Measurements from ENCODE around the gene SLC13A3.

The SLC13A3 gene

DNA sequence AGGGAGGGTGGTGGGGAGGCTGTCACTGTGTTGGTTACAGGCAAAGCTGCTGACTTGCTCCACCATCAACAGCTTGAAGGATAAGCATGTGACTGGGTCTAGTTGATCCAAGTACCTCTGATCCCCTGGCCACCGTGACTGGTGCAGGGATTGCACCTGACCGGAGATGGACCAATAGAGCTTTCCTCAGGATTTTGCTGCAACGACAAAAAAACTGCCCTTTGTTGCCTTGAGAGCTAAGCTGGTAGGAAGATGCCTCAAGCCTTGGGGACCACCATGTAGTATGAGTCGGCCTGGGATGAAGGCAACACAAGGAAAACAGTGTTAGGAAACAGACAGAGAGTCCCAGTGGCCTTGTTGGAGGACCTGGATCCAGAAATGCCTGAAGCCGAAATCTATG, 102.6 kb downstream of the SLC13A3 start:
- no peaks in the 10 kb centered on the region for H3K9me3 ChIP-seq (ENCODE audit: insufficient read depth, low read length)
- H3K27me3 ChIP-seq (ENCODE audit: low read length), result no peaks in the 10 kb centered on the region
- H3K4me3 ChIP-seq (ENCODE audit: insufficient read depth, low read length, poor library complexity, severe bottlenecking), result no peak overlapping the region
- no peak overlapping the region for H3K9ac ChIP-seq (ENCODE audit: low read length)
- TF ChIP-seq, protein P1, sequence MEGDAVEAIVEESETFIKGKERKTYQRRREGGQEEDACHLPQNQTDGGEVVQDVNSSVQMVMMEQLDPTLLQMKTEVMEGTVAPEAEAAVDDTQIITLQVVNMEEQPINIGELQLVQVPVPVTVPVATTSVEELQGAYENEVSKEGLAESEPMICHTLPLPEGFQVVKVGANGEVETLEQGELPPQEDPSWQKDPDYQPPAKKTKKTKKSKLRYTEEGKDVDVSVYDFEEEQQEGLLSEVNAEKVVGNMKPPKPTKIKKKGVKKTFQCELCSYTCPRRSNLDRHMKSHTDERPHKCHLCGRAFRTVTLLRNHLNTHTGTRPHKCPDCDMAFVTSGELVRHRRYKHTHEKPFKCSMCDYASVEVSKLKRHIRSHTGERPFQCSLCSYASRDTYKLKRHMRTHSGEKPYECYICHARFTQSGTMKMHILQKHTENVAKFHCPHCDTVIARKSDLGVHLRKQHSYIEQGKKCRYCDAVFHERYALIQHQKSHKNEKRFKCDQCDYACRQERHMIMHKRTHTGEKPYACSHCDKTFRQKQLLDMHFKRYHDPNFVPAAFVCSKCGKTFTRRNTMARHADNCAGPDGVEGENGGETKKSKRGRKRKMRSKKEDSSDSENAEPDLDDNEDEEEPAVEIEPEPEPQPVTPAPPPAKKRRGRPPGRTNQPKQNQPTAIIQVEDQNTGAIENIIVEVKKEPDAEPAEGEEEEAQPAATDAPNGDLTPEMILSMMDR (IDR thresholded peaks at IDR 0.05; ENCODE audit: insufficient read depth, low read length, poor library complexity, severe bottlenecking), result no peak
- no peak for TF ChIP-seq EZH2phosphoT487 (conservative IDR thresholded peaks at IDR 0.05; ENCODE audit: low read length)
- no peak overlapping the region for H2AFZ ChIP-seq (ENCODE audit: low read depth, low read length, severe bottlenecking)
- H4K20me1 ChIP-seq (ENCODE audit: low read depth, low read length), result no peaks in the 10 kb centered on the region
- no peak overlapping the region for H3K4me2 ChIP-seq (ENCODE audit: low read depth, low read length, poor library complexity, severe bottlenecking)
- H3K27ac ChIP-seq (ENCODE audit: low read depth, low read length), result no peak overlapping the region
- H3F3A ChIP-seq (ENCODE audit: insufficient read depth), result no peaks in the 10 kb centered on the region
- H3K36me3 ChIP-seq (ENCODE audit: low read length), result no peaks in the 10 kb centered on the region
- H3K9me2 ChIP-seq (replicated peaks; ENCODE audit: insufficient read depth, low read length), result no peaks in the 10 kb centered on the region
- H3K79me2 ChIP-seq (ENCODE audit: insufficient read depth, low read length), result no peaks in the 10 kb centered on the region

DNA sequence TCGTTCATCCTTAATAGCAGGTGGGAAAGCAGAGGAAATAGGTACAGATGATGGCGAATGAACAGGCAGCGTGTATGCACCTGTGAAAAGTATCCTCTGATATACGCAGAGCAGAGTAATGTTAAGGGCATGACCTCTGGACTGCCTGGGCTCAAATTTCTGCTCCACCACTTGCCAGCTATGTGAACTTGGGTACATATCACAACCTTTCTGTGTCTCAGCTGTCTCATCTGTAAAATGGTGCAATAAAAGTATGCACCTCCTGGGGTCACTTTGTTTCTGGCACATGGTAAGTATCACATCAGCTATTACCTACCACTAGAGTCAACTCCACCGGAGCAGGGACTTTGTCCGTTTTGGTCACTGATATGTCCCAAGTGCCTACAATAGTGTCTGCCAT, 103.3 kb downstream of the SLC13A3 start:
- no peaks in the 10 kb centered on the region for H4K20me1 ChIP-seq (ENCODE audit: low read depth, low read length)
- no peak overlapping the region for H3K4me2 ChIP-seq (ENCODE audit: low read depth, low read length, poor library complexity, severe bottlenecking)
- no peaks in the 10 kb centered on the region for H3K9me2 ChIP-seq (replicated peaks; ENCODE audit: insufficient read depth, low read length)
- no peak for TF ChIP-seq EZH2phosphoT487 (conservative IDR thresholded peaks at IDR 0.05; ENCODE audit: low read length)
- TF ChIP-seq, protein P1 (IDR thresholded peaks at IDR 0.05; ENCODE audit: insufficient read depth, low read length, poor library complexity, severe bottlenecking), result no peak
- no peaks in the 10 kb centered on the region for H3F3A ChIP-seq (ENCODE audit: insufficient read depth)
- no peak overlapping the region for H3K9ac ChIP-seq (ENCODE audit: low read length)
- no peaks in the 10 kb centered on the region for H3K27me3 ChIP-seq (ENCODE audit: low read length)
- H3K36me3 ChIP-seq (ENCODE audit: low read length), result no peaks in the 10 kb centered on the region
- no peak overlapping the region for H3K4me3 ChIP-seq (ENCODE audit: insufficient read depth, low read length, poor library complexity, severe bottlenecking)
- no peak overlapping the region for H3K27ac ChIP-seq (ENCODE audit: low read depth, low read length)
- H3K9me3 ChIP-seq (ENCODE audit: insufficient read depth, low read length), result no peaks in the 10 kb centered on the region
- H2AFZ ChIP-seq (ENCODE audit: low read depth, low read length, severe bottlenecking), result no peak overlapping the region
- no peaks in the 10 kb centered on the region for H3K79me2 ChIP-seq (ENCODE audit: insufficient read depth, low read length)

DNA sequence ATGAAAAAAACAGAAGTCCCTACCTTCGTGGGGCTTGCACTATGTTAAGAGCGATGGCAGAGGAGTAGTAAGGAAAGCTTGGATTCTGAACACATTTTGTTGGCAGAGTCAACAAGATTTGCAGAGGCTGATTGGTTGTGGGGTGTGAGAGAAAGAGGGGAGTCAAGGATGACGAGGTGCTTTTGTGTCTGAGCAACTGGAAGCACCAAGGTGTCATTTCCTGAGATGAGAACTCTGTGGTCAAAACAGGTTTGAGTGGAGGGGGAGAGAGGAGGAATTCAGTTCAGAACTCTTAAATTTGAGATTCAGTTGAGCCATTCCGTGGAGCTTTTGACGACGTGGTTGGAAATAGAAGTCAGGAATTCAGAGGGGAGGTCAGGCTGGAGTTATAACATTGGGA, 104.3 kb downstream of the SLC13A3 start:
- Histone ChIP-seq H3K9me2 (replicated peaks; ENCODE audit: insufficient read depth, low read length) (no peaks in the 10 kb centered on the region), H3K9me3 (ENCODE audit: insufficient read depth, low read length) (no peaks in the 10 kb centered on the region), H3K9ac (ENCODE audit: low read length) (no peak overlapping the region), H3K27me3 (ENCODE audit: low read length) (no peaks in the 10 kb centered on the region), H3K36me3 (ENCODE audit: low read length) (no peaks in the 10 kb centered on the region), H3K4me3 (ENCODE audit: insufficient read depth, low read length, poor library complexity, severe bottlenecking) (no peak overlapping the region), H3F3A (ENCODE audit: insufficient read depth) (no peaks in the 10 kb centered on the region), H2AFZ (ENCODE audit: low read depth, low read length, severe bottlenecking) (no peak overlapping the region), H3K4me2 (ENCODE audit: low read depth, low read length, poor library complexity, severe bottlenecking) (no peak overlapping the region), H3K79me2 (ENCODE audit: insufficient read depth, low read length) (no peaks in the 10 kb centered on the region), H4K20me1 (ENCODE audit: low read depth, low read length) (no peaks in the 10 kb centered on the region), H3K27ac (ENCODE audit: low read depth, low read length) (no peak overlapping the region)
- TF ChIP-seq, protein P1 (IDR thresholded peaks at IDR 0.05; ENCODE audit: insufficient read depth, low read length, poor library complexity, severe bottlenecking), result no peak
- no peak for TF ChIP-seq EZH2phosphoT487 (conservative IDR thresholded peaks at IDR 0.05; ENCODE audit: low read length)
